NB4 (cell line): Measurements from ENCODE around the gene MAP3K20.

Experiments used
- DNase-seq: peaks from one replicate; pipeline ENCODE4 v3.0.0; 2010; ENCODE audit warnings: low read depth
- H3K4me3 ChIP-seq: one replicate; pipeline ENCODE4 v1.5.1; 2011; ENCODE audit warnings: mild to moderate bottlenecking, low read depth, low read length, moderate library complexity
- CTCF ChIP-seq: IDR thresholded peaks from one replicate; pipeline ENCODE4 v1.5.1; 2012; ENCODE audit warnings: low read depth, low read length
- MAX ChIP-seq: IDR thresholded peaks from 2 replicates; pipeline ENCODE4 v1.6.1; 2011; ENCODE audit warnings: low read depth, low read length
- MYC ChIP-seq: IDR thresholded peaks from 2 replicates; pipeline ENCODE4 v1.6.1; 2011; ENCODE audit warnings: low read depth, low read length
- POLR2A ChIP-seq: IDR thresholded peaks from 2 replicates; pipeline ENCODE4 v1.6.1; 2011; ENCODE audit warnings: mild to moderate bottlenecking; ENCODE audit not compliant: insufficient read length; ENCODE audit errors: extremely low read depth

The MAP3K20 gene

GRCh38 chr2:173217116-173217840 is 141.6 kb downstream of the MAP3K20 start:
- DNase-seq: no peak
- H3K4me3 ChIP-seq: no peak overlapping the region
- TF ChIP-seq POLR2A: no peak
- TF ChIP-seq MAX: no peak
- TF ChIP-seq MYC: no peak
- no peak for TF ChIP-seq CTCF

GRCh38 chr2:173218326-173219056 is 142.8 kb downstream of the MAP3K20 start:
- peak; percentile 68 for DNase-seq
- TF ChIP-seq MAX (no peak), POLR2A (no peak), MYC (no peak), CTCF (no peak)

GRCh38 chr2:173221132-173221695 is 145.6 kb downstream of the MAP3K20 start:
- no peak for TF ChIP-seq CTCF
- no peak for TF ChIP-seq POLR2A
- TF ChIP-seq MAX: no peak
- no peak for TF ChIP-seq MYC
- H3K4me3 ChIP-seq: no peak overlapping the region
- no peak for DNase-seq

More at GRCh38 chr2:173218326-173219056, 142.8 kb downstream of the MAP3K20 start:
- peak overlapping the region; percentile 7 for H3K4me3 ChIP-seq

- TF ChIP-seq POLR2A (no peak), MAX (no peak)
- no peak for DNase-seq
- H3K4me3 ChIP-seq: no peak overlapping the region
These were observed 146.4 kb downstream of the MAP3K20 start for GRCh38 chr2:173221937-173222594.

GRCh38 chr2:173223871-173224270 is 148.2 kb downstream of the MAP3K20 start:
- no peak for DNase-seq
- no peak overlapping the region for H3K4me3 ChIP-seq
- TF ChIP-seq POLR2A: no peak
- TF ChIP-seq MYC: no peak
- TF ChIP-seq MAX: no peak
- no peak for TF ChIP-seq CTCF
